Astrocyte (in vitro differentiated cells and primary cell): Measurements from ENCODE around the gene CASR. TPM values are rescaled to one million over a fixed set of nuclear protein-coding genes. Genes with fewer than 3 reads are reported as not detected.

ENCODE experiments used
- DNase-seq: peaks from one replicate; pipeline ENCODE4 v3.0.0-alpha.2; 2010; ENCODE audit warnings: low read depth
- FAIRE-seq: peaks from 2 replicates; lab custom pipeline; 2011; peaks lifted over from hg19 to GRCh38; lab: Jason Lieb, UNC
- H2AFZ ChIP-seq: 2 replicates; pipeline ENCODE4 v1.6.0; 2012; ENCODE audit warnings: low read depth, low read length, inconsistent platforms
- H3K27ac ChIP-seq: 2 replicates; pipeline ENCODE4 v1.5.1; 2011; ENCODE audit warnings: low read depth, low read length, inconsistent platforms
- H3K27me3 ChIP-seq: 2 replicates; pipeline ENCODE4 v1.6.0; 2011; ENCODE audit warnings: low read length, inconsistent platforms; ENCODE audit not compliant: insufficient read depth
- H3K36me3 ChIP-seq: 2 replicates; pipeline ENCODE4 v1.5.1; 2011; ENCODE audit warnings: low read length, inconsistent platforms; ENCODE audit not compliant: insufficient read depth
- H3K4me1 ChIP-seq: 2 replicates; pipeline ENCODE4 v1.5.1; 2011; ENCODE audit warnings: low read length, inconsistent platforms; ENCODE audit not compliant: insufficient read depth
- H3K4me2 ChIP-seq: 2 replicates; pipeline ENCODE4 v1.6.0; 2012; ENCODE audit warnings: low read length, inconsistent platforms
- H3K4me3 ChIP-seq: 2 replicates; pipeline ENCODE4 v1.5.1; 2011; ENCODE audit warnings: low read depth, mild to moderate bottlenecking, low read length, inconsistent platforms; ENCODE audit not compliant: insufficient read depth
- H3K79me2 ChIP-seq: 2 replicates; pipeline ENCODE4 v1.6.0; 2012; ENCODE audit warnings: mild to moderate bottlenecking, low read length, inconsistent platforms; ENCODE audit not compliant: insufficient read depth
- H3K9ac ChIP-seq: 2 replicates; pipeline ENCODE4 v1.6.0; 2012; ENCODE audit warnings: mild to moderate bottlenecking, low read length, inconsistent platforms
- H3K9me3 ChIP-seq: 2 replicates; pipeline ENCODE4 v1.5.1; 2012; ENCODE audit warnings: low read depth, mild to moderate bottlenecking, low read length, inconsistent platforms; ENCODE audit not compliant: insufficient read depth
- H4K20me1 ChIP-seq: 2 replicates; pipeline ENCODE4 v1.6.0; 2012; ENCODE audit warnings: low read length, inconsistent platforms; ENCODE audit not compliant: insufficient read depth
- H3K27ac Mint-ChIP-seq: one replicate; pipeline ENCODE4 v1.8.0; 2021; ENCODE audit warnings: mild to moderate bottlenecking, mixed read lengths; ENCODE audit not compliant: unreplicated experiment
- H3K27me3 Mint-ChIP-seq: one replicate; pipeline ENCODE4 v1.8.0; 2021; ENCODE audit warnings: low read depth, mixed read lengths; ENCODE audit not compliant: unreplicated experiment
- H3K36me3 Mint-ChIP-seq: one replicate; pipeline ENCODE4 v1.8.0; 2021; ENCODE audit warnings: low read depth, mixed read lengths; ENCODE audit not compliant: unreplicated experiment
- H3K4me1 Mint-ChIP-seq: one replicate; pipeline ENCODE4 v1.8.0; 2021; ENCODE audit warnings: low read depth, mixed read lengths; ENCODE audit not compliant: unreplicated experiment
- H3K4me3 Mint-ChIP-seq: one replicate; pipeline ENCODE4 v1.8.0; 2021; ENCODE audit warnings: mild to moderate bottlenecking, moderate library complexity, mixed read lengths; ENCODE audit not compliant: unreplicated experiment
- H3K9me3 Mint-ChIP-seq: one replicate; pipeline ENCODE4 v1.8.0; 2021; ENCODE audit warnings: mild to moderate bottlenecking, mixed read lengths; ENCODE audit not compliant: unreplicated experiment
- CTCF ChIP-seq: IDR thresholded peaks from 2 replicates; pipeline ENCODE4 v1.5.1; 2011; ENCODE audit warnings: low read depth, mild to moderate bottlenecking, inconsistent platforms, low read length, moderate library complexity; ENCODE audit not compliant: insufficient read depth
- EZH2 ChIP-seq: IDR thresholded peaks from 2 replicates; pipeline ENCODE4 v1.6.1; 2012; ENCODE audit warnings: mild to moderate bottlenecking, low read length, inconsistent platforms; ENCODE audit not compliant: insufficient read depth
- total RNA-seq: library from RNA; stranded (reverse); gene quantifications from 2 replicates; pipeline ENCODE4 v1.2.1, GENCODE V29; 2021

The CASR gene
- total RNA-seq, 1 donor from 2014 or later, result not detected

DNA sequence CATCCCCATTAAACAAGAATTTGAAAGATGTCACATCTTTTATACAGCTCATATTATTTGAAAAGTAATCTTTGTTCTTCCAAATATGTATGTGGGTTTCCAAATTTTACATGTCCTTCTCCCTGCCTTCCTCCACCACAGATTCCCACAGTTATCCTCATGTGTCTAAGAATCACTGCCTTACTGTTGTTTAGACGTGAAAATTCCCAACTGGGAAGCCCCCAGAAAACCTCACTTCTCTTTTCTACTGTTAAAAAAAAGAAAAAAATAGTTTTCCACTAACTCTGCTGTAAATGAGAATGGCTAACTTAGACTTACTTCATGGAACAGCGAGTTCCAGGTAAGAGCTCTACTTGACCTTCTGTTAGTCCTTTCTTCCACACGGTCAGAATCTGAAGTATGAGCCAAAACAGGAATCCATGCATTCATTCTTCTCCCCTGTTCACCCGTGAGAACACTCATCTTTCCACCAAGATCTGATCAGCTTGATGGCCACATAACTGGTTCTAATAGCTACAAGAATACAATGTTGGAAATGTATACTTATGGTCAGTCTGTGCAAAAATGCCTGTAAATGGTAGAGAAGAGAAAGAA, 123.7 kb downstream of the CASR start:
- Histone ChIP-seq H3K4me1 (no peaks in the 10 kb centered on the region), H3K27ac (no peak overlapping the region), H4K20me1 (no peaks in the 10 kb centered on the region), H2AFZ (no peak overlapping the region), H3K27me3 (no peaks in the 10 kb centered on the region), H3K9ac (no peak overlapping the region), H3K9me3 (no peaks in the 10 kb centered on the region), H3K4me2 (no peak overlapping the region), H3K4me3 (no peak overlapping the region), H3K79me2 (no peaks in the 10 kb centered on the region), H3K36me3 (no peaks in the 10 kb centered on the region)
- Mint-ChIP-seq H3K9me3 (no peaks in the 10 kb centered on the region), H3K4me3 (no peak overlapping the region), H3K27ac (no peak overlapping the region), H3K36me3 (no peaks in the 10 kb centered on the region), H3K27me3 (peaks cover 3% of the 10 kb centered on the region), H3K4me1 (peaks cover 6% of the 10 kb centered on the region)
- no peak for FAIRE-seq
- no peak for TF ChIP-seq CTCF
- no peak for TF ChIP-seq EZH2
- no peak for DNase-seq

DNA sequence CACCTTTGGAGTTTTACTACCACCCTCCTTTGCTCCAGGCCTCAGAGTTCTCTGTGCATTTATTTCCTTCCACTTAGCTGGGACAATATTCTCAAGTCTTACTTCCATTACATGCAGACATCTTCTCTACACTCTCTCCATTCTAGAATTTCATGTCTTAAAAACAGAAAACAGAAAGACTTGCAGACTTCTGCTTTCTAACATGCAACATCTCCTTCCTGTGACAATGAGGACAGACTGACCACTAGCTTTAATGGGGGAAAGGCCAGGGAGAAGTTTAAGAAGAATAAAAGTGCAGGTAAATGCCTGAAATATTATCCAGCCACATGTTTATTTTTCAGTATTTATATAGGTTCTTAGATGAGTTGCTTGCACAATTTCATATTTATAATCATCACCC, 124.5 kb downstream of the CASR start:
- no peak overlapping the region for H3K4me3 ChIP-seq
- Mint-ChIP-seq H3K4me3 (no peak overlapping the region), H3K4me1 (peaks cover 6% of the 10 kb centered on the region), H3K9me3 (no peaks in the 10 kb centered on the region), H3K27me3 (peaks cover 3% of the 10 kb centered on the region), H3K27ac (no peak overlapping the region), H3K36me3 (no peaks in the 10 kb centered on the region)
- DNase-seq (no peak), FAIRE-seq (no peak)
- H2AFZ ChIP-seq, result no peak overlapping the region
- no peaks in the 10 kb centered on the region for H3K79me2 ChIP-seq
- H3K36me3 ChIP-seq, result no peaks in the 10 kb centered on the region
- no peak overlapping the region for H3K4me2 ChIP-seq
- H4K20me1 ChIP-seq, result no peaks in the 10 kb centered on the region
- no peak overlapping the region for H3K9ac ChIP-seq
- H3K4me1 ChIP-seq, result no peaks in the 10 kb centered on the region
- no peak for TF ChIP-seq CTCF
- TF ChIP-seq EZH2, result no peak
- no peaks in the 10 kb centered on the region for H3K9me3 ChIP-seq
- no peak overlapping the region for H3K27ac ChIP-seq
- no peaks in the 10 kb centered on the region for H3K27me3 ChIP-seq

GRCh38 chr3:122310361-122310760, 126.9 kb downstream of the CASR start:
- no peaks in the 10 kb centered on the region for H3K4me1 ChIP-seq
- no peaks in the 10 kb centered on the region for H4K20me1 ChIP-seq
- H3K4me2 ChIP-seq, result no peak overlapping the region
- H3K4me3 Mint-ChIP-seq, result no peak overlapping the region
- no peak for FAIRE-seq
- no peaks in the 10 kb centered on the region for H3K36me3 Mint-ChIP-seq
- peaks cover 3% of the 10 kb centered on the region for H3K27me3 Mint-ChIP-seq
- peaks cover 6% of the 10 kb centered on the region for H3K4me1 Mint-ChIP-seq
- H3K9me3 ChIP-seq, result no peaks in the 10 kb centered on the region
- no peaks in the 10 kb centered on the region for H3K27me3 ChIP-seq
- H3K27ac ChIP-seq, result no peak overlapping the region
- H2AFZ ChIP-seq, result no peak overlapping the region
- no peaks in the 10 kb centered on the region for H3K36me3 ChIP-seq
- no peaks in the 10 kb centered on the region for H3K79me2 ChIP-seq
- no peak overlapping the region for H3K9ac ChIP-seq
- no peak for DNase-seq
- no peak overlapping the region for H3K27ac Mint-ChIP-seq
- no peak overlapping the region for H3K4me3 ChIP-seq
- no peak for TF ChIP-seq EZH2
- TF ChIP-seq CTCF, result no peak
- H3K9me3 Mint-ChIP-seq, result no peaks in the 10 kb centered on the region
